Measurements from ENCODE around the gene PRMT7.

- TF ChIP-seq CTCF (IDR thresholded peaks at IDR 0.05) (no peak), EP300 (IDR thresholded peaks at IDR 0.05) (no peak), POLR2A (IDR thresholded peaks at IDR 0.05) (no peak)
Measured at GRCh38 chr16:68298907-68299561, 11.8 kb upstream of the PRMT7 start.

Measured in ovary (tissue), 3 donors.